ENCODE data around the gene SYNE2.
"Not testable (repeated sequence)": the region's sequence is repeated elsewhere in the genome, so short reads cannot be mapped to it uniquely, and the experiment has no call there.

SYNE2 gene

GRCh38 chr14:64126548-64126947, 273.7 kb downstream of the SYNE2 start:
- no peak for DNase-seq

- DNase-seq = no peak
Observed at GRCh38 chr14:64137657-64138290, 285.0 kb downstream of the SYNE2 start.

- DNase-seq = no peak
Observed at GRCh38 chr14:64147126-64147790, 294.5 kb downstream of the SYNE2 start.

GRCh38 chr14:64149921-64150320, 297.1 kb downstream of the SYNE2 start:
- no peak for DNase-seq

GRCh38 chr14:64158608-64159007, 305.8 kb downstream of the SYNE2 start:
- DNase-seq = no peak

- DNase-seq = no peak
Observed at GRCh38 chr14:64159588-64159987, 306.8 kb downstream of the SYNE2 start.

- peak in 1 of 2 donors; percentile 5 for DNase-seq
Observed at GRCh38 chr14:64170181-64170580, 317.4 kb downstream of the SYNE2 start.

- no peak for DNase-seq
Observed at GRCh38 chr14:64174922-64175782, 322.3 kb downstream of the SYNE2 start.

GRCh38 chr14:64176330-64176729, 323.5 kb downstream of the SYNE2 start:
- no peak for DNase-seq

- no peak for DNase-seq
Observed at GRCh38 chr14:64178814-64179213, 326.0 kb downstream of the SYNE2 start.

- DNase-seq = not testable (repeated sequence)
Observed at GRCh38 chr14:64182908-64183307, 330.1 kb downstream of the SYNE2 start.

- no peak for DNase-seq
Observed at GRCh38 chr14:64184103-64184729, 331.4 kb downstream of the SYNE2 start.

- no peak for DNase-seq
Observed at GRCh38 chr14:64185184-64185583, 332.4 kb downstream of the SYNE2 start.

- DNase-seq = no peak
Observed at GRCh38 chr14:64186231-64187129, 333.7 kb downstream of the SYNE2 start.

- DNase-seq = no peak
Observed at GRCh38 chr14:64187331-64187730, 334.5 kb downstream of the SYNE2 start.

- no peak for DNase-seq
Observed at GRCh38 chr14:64190974-64191502, 338.2 kb downstream of the SYNE2 start.

GRCh38 chr14:64191756-64192155, 339.0 kb downstream of the SYNE2 start:
- no peak for DNase-seq

GRCh38 chr14:64193821-64194220, 341.0 kb downstream of the SYNE2 start:
- DNase-seq = no peak

GRCh38 chr14:64194404-64194803, 341.6 kb downstream of the SYNE2 start:
- no peak for DNase-seq

- DNase-seq = peak in 1 of 2 donors; percentile 49
Observed at GRCh38 chr14:64195199-64195598, 342.4 kb downstream of the SYNE2 start.

GRCh38 chr14:64196056-64196455, 343.3 kb downstream of the SYNE2 start:
- DNase-seq = no peak

All from CD4-positive, alpha-beta T cell treated with Interferon alpha-2 for 1 hour (primary cell).